HCT116 (cell line): ENCODE data around the gene POLK. TPM values are rescaled to one million over a fixed set of nuclear protein-coding genes. Genes with fewer than 3 reads are reported as not detected.

Source experiments
- ATAC-seq: fragments of 200-7000 bp; cut with Tn5 transposase; 2 replicates; pipeline ENCODE4 v1.9.1; 2020; ENCODE audit warnings: mild to moderate bottlenecking, moderate library complexity
- BruUV-seq: library from RNA; stranded (reverse); fragments of 400-500 nt; replicated peaks from 2 replicates; lab custom pipeline; 2021; lab: Mats Ljungman, UMichigan
- CTCF ChIA-PET: fragments of 300-600 bp; sonication (Branson Sonifier 250); formaldehyde crosslinking; loops from one replicate; lab custom pipeline; 2021; ENCODE audit warnings: antibody characterized with exemption; lab: Charles Lee
- POLR2A ChIA-PET: fragments of 300-600, 350-600 bp; sonication (Branson Sonifier 250); formaldehyde crosslinking; loops from one replicate; lab custom pipeline; 2021; ENCODE audit warnings: antibody characterized with exemption; lab: Charles Lee
- RAD21 ChIA-PET, 2 experiments: fragments of 300-600 bp; sonication (Branson Sonifier 250); formaldehyde crosslinking; loops; one replicate each; lab custom pipeline; 2023; ENCODE audit warnings: low total read pairs in 2 of 2; ENCODE audit not compliant: uncharacterized antibody in 2 of 2, unreplicated experiment in 2 of 2, low non-redundant PET in 1 of 2; lab: Charles Lee
- DNase-seq: peaks from one replicate; pipeline ENCODE4 v3.0.0-alpha.2; 2010; ENCODE audit warnings: low read depth, low spot score
- H2AFZ ChIP-seq: fragments of 200-600 bp; shearing (Covaris generic), sonication (generic); 2 replicates; pipeline ENCODE4 v1.6.1; 2017; ENCODE audit warnings: low read depth, mixed run types, mixed read lengths, antibody characterized with exemption, low read length; ENCODE audit not compliant: poor library complexity, severe bottlenecking
- H3K27ac ChIP-seq: 2 replicates; pipeline ENCODE4 v1.5.1; 2012; ENCODE audit warnings: low read depth, low read length
- H3K27me3 ChIP-seq: fragments of 200-600 bp; sonication (generic); 2 replicates; pipeline ENCODE4 v1.6.1; 2016; ENCODE audit warnings: mixed run types, low read length, mixed read lengths; ENCODE audit not compliant: insufficient read depth
- H3K36me3 ChIP-seq, 2 experiments: fragments of 200-500 bp in 1 of 2; fragments of 200-600 bp in 1 of 2; sonication (Bioruptor generic) in 1 of 2; sonication (generic) in 1 of 2; 2 replicates each; pipeline versions ENCODE4 v1.5.1 to v1.6.1; 2014 to 2016; ENCODE audit warnings: low read length in 2 of 2, inconsistent platforms in 1 of 2, mixed read lengths in 1 of 2, mixed run types in 1 of 2; ENCODE audit not compliant: insufficient read depth in 2 of 2, control insufficient read depth in 1 of 2
- H3K4me1 ChIP-seq, 2 experiments: fragments of 200-600 bp in 1 of 2; sonication (generic) in 1 of 2; 2 replicates each; pipeline versions ENCODE4 v1.5.1 to v1.6.1; 2012 to 2017; ENCODE audit warnings: low read length in 2 of 2, inconsistent platforms in 1 of 2, mild to moderate bottlenecking in 1 of 2, mixed read lengths in 1 of 2, mixed run types in 1 of 2, moderate library complexity in 1 of 2; ENCODE audit not compliant: insufficient read depth in 2 of 2, control insufficient read depth in 1 of 2
- H3K4me2 ChIP-seq: fragments of 200-600 bp; sonication (generic); 2 replicates; pipeline ENCODE4 v1.6.1; 2017; ENCODE audit warnings: mixed run types, low read length, mixed read lengths
- H3K4me3 ChIP-seq, 2 experiments: fragments of 200-600 bp in 1 of 2; sonication (generic) in 1 of 2; replicated peaks in 1 of 2; 2 replicates each; pipeline ENCODE4 v1.5.1; 2011 to 2016; ENCODE audit warnings: low read length in 2 of 2, control low read depth in 1 of 2, low read depth in 1 of 2, mild to moderate bottlenecking in 1 of 2, mixed read lengths in 1 of 2, mixed run types in 1 of 2
- H3K79me2 ChIP-seq: fragments of 200-600 bp; sonication (generic); 2 replicates; pipeline ENCODE4 v1.6.1; 2017; ENCODE audit warnings: mild to moderate bottlenecking, mixed run types, low read length, moderate library complexity, mixed read lengths; ENCODE audit not compliant: insufficient read depth
- H3K9ac ChIP-seq: fragments of 200-600 bp; sonication (generic); 2 replicates; pipeline ENCODE4 v1.6.1; 2016; ENCODE audit warnings: low read length, mixed read lengths
- H3K9me2 ChIP-seq: fragments of 200-600 bp; sonication (generic), shearing (Covaris generic); 2 replicates; pipeline ENCODE4 v1.6.1; 2017; ENCODE audit warnings: mixed run types, mild to moderate bottlenecking, moderate library complexity; ENCODE audit not compliant: insufficient read depth
- H3K9me3 ChIP-seq, 2 experiments: fragments of 200-500 bp in 1 of 2; fragments of 200-600 bp in 1 of 2; sonication (Bioruptor generic) in 1 of 2; sonication (generic) in 1 of 2; 2 replicates each; pipeline ENCODE4 v1.6.1; 2014 to 2017; ENCODE audit warnings: low read length in 2 of 2, mixed read lengths in 2 of 2, inconsistent platforms in 1 of 2, low read depth in 1 of 2, mild to moderate bottlenecking in 1 of 2, mixed run types in 1 of 2, moderate library complexity in 1 of 2; ENCODE audit not compliant: control insufficient read depth in 1 of 2, insufficient read depth in 1 of 2
- H4K20me1 ChIP-seq: fragments of 200-600 bp; sonication (generic), shearing (Covaris generic); 2 replicates; pipeline ENCODE4 v1.6.1; 2017; ENCODE audit warnings: mixed run types, mild to moderate bottlenecking, moderate library complexity; ENCODE audit not compliant: insufficient read depth
- ATF3 ChIP-seq: IDR thresholded peaks from 2 replicates; pipeline ENCODE4 v1.6.1; 2012
- CBX3 ChIP-seq: IDR thresholded peaks from 2 replicates; pipeline ENCODE4 v1.6.1; 2012; ENCODE audit warnings: low read depth
- CEBPB ChIP-seq: IDR thresholded peaks from 2 replicates; pipeline ENCODE4 v1.6.1; 2012; ENCODE audit warnings: low read depth
- CTCF ChIP-seq, 3 experiments: fragments of 200-600 bp in 1 of 3; sonication (generic) in 1 of 3; IDR thresholded peaks in 2 of 3; conservative IDR thresholded peaks in 1 of 3; 2 replicates each; pipeline ENCODE4 v1.5.1; 2012 to 2017; ENCODE audit warnings: low read depth in 2 of 3, low read length in 2 of 3, antibody characterized with exemption in 1 of 3, borderline replicate concordance in 1 of 3, control low read depth in 1 of 3, mild to moderate bottlenecking in 1 of 3, mixed read lengths in 1 of 3, mixed run types in 1 of 3, moderate library complexity in 1 of 3; ENCODE audit not compliant: insufficient read depth in 1 of 3
- ELF1 ChIP-seq: IDR thresholded peaks from 2 replicates; pipeline ENCODE4 v1.6.1; 2012; ENCODE audit warnings: low read depth, borderline replicate concordance
- EZH2phosphoT487 ChIP-seq: fragments of 200-600 bp; IDR thresholded peaks from 2 replicates; pipeline ENCODE4 v1.6.1; 2018; ENCODE audit warnings: antibody characterized with exemption, borderline replicate concordance
- JUND ChIP-seq: IDR thresholded peaks from 2 replicates; pipeline ENCODE4 v1.6.1; 2012
- MAX ChIP-seq: IDR thresholded peaks from 2 replicates; pipeline ENCODE4 v1.6.1; 2012
- POLR2AphosphoS5 ChIP-seq: IDR thresholded peaks from 2 replicates; pipeline ENCODE4 v1.6.1; 2011; ENCODE audit warnings: mild to moderate bottlenecking, low read depth, low read length, moderate library complexity
- RAD21 ChIP-seq: IDR thresholded peaks from 2 replicates; pipeline ENCODE4 v1.6.1; 2012; ENCODE audit warnings: low read depth, mild to moderate bottlenecking
- SP1 ChIP-seq: IDR thresholded peaks from 2 replicates; pipeline ENCODE4 v1.6.1; 2012; ENCODE audit warnings: low read depth
- YY1 ChIP-seq: IDR thresholded peaks from 2 replicates; pipeline ENCODE4 v1.6.1; 2011; ENCODE audit warnings: low read length, low read depth, moderate library complexity, mild to moderate bottlenecking; ENCODE audit not compliant: insufficient replicate concordance; ENCODE audit errors: extremely low read depth
- ZFX ChIP-seq: fragments of 450-650 bp; IDR thresholded peaks from 2 replicates; pipeline ENCODE4 v1.6.1; 2017
- ZNF274 ChIP-seq: fragments of 200-500 bp; sonication (Bioruptor generic); IDR thresholded peaks from 2 replicates; pipeline ENCODE4 v1.6.1; 2014; ENCODE audit warnings: mild to moderate bottlenecking, low read depth, low read length, inconsistent platforms
- intact Hi-C: fragments of 100-400 bp; cut with micrococcal nuclease; formaldehyde crosslinking; loops from 2 replicates; pipeline ENCODE4 v1.10.0; 2022
- total RNA-seq: library from RNA; stranded (reverse); gene quantifications from one replicate; pipeline ENCODE4 v1.2.1, GENCODE V29; 2021; ENCODE audit not compliant: unreplicated experiment

POLK gene
- total RNA-seq, 1 experiment from 2014 or later: 17.3 TPM

GRCh38 chr5:75538211-75538610 lies 26.5 kb downstream of the POLK start (continued):
- TF ChIP-seq CEBPB (no peak), CBX3 (no peak), CTCF (IDR thresholded peaks at IDR 0.05 in 2 of 3, conservative IDR thresholded peaks at IDR 0.05 in 1 of 3; ENCODE audit: borderline replicate concordance in 1 of 3, insufficient read depth in 1 of 3, low read depth in 2 of 3, low read length in 2 of 3) (no peak), YY1 (no peak), POLR2AphosphoS5 (no peak), SP1 (no peak)

- Histone ChIP-seq H3K79me2 (peaks cover 20% of the 10 kb centered on the region; the same call in 1 of the 2 replicates), H4K20me1 (no peaks in the 10 kb centered on the region), H3K27ac (no peak overlapping the region), H3K9ac (no peak overlapping the region), H3K9me3 (no peaks in the 10 kb centered on the region), H3K9me2 (no peaks in the 10 kb centered on the region)
- RAD21 ChIA-PET: no interaction called here
- no TSS peak for BruUV-seq
- POLR2A ChIA-PET: no interaction called here
- DNase-seq (no peak), ATAC-seq (no peak)
- CTCF ChIA-PET: no interaction called here
- no peak for TF ChIP-seq CEBPB
- TF ChIP-seq ELF1: no peak
- no peak for TF ChIP-seq EZH2phosphoT487
- TF ChIP-seq ZFX: no peak
- no peak for TF ChIP-seq RAD21
- no peak for TF ChIP-seq CTCF (IDR thresholded peaks at IDR 0.05 in 2 of 3, conservative IDR thresholded peaks at IDR 0.05 in 1 of 3; ENCODE audit: borderline replicate concordance in 1 of 3, insufficient read depth in 1 of 3, low read depth in 2 of 3, low read length in 2 of 3)
- no peak for TF ChIP-seq ATF3
- no peak for TF ChIP-seq POLR2AphosphoS5
- no peak for TF ChIP-seq JUND
- TF ChIP-seq YY1: no peak
- TF ChIP-seq MAX: no peak
- no peak for TF ChIP-seq ZNF274
- TF ChIP-seq, all 23 proteins: peak for 0
- Histone ChIP-seq H2AFZ (no peak overlapping the region), H3K27me3 (no peaks in the 10 kb centered on the region), H3K4me1 (no peaks in the 10 kb centered on the region), H3K36me3 (no peaks in the 10 kb centered on the region), H3K4me2 (no peak overlapping the region), H3K4me3 (no peak overlapping the region)
- intact Hi-C loops: no loop called here
These were observed 33.4 kb downstream of the POLK start for GRCh38 chr5:75545131-75545530.
